Left ventricle myocardium superior (tissue), 1 donor: ENCODE results near the gene CFAP74. TPM values are rescaled to one million over a fixed set of nuclear protein-coding genes. Genes with fewer than 3 reads are reported as not detected.
"Not testable (repeated sequence)": the region's sequence is repeated elsewhere in the genome, so short reads cannot be mapped to it uniquely, and the experiment has no call there.

Experiments
- ATAC-seq: fragments of 200-7000 bp; cut with Tn5 transposase; one replicate; pipeline ENCODE4 v1.9.1; 2020; ENCODE audit warnings: mild to moderate bottlenecking, moderate library complexity
- DNase-seq: peaks from one replicate; pipeline ENCODE4 v3.0.0-alpha.2; 2020
- intact Hi-C: fragments of 100-400 bp; cut with micrococcal nuclease; formaldehyde crosslinking; loops from one replicate; pipeline ENCODE4 v1.11.0; 2022
- total RNA-seq: library from RNA; stranded (reverse); fragmentation: NEBNext Ultra II Directional; extraction: Animal tissue kit (Norgen Biotek cat#: 25700); gene quantifications from one replicate; pipeline ENCODE4 v1.2.1, GENCODE V29; 2021
- donor health status: DM: no; HTN: yes; CAD: no; lungs with severe emphysema.

Gene CFAP74
- total RNA-seq, 1 donor from 2014 or later: not detected

DNA sequence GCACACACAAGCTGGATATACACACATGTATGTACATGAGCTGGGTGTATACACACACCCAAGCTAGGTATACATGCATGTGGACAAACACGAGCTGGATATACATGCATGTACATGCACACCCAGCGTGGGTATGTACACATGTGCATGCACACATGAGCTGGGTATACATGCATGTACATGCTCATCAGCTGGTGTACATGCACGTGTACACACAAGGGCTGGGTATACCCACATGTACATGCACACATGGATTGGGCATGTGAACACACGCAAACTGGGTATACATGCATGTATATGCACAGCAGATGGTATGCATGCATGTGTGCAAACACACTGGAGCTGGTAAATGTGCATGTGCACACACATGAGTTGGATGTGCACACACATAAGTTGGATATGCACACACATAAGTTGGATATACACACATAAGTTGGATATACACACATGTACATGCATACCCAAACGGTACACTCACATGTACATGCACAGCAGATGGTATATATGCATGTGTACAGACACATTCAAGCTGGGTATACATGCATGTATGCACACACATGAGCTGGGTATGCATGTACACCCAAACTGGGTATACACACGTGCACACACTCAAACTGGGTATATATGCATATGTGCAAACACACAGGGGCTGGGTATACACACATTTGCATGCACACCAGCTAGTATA, 105.2 kb downstream of the CFAP74 start:
- ATAC-seq (no peak), DNase-seq (no peak)
- intact Hi-C loops: loop anchor here (10.0 kb wide), 1 partner anchor 124 kb away; the partner anchor contains the start of gene NADK

DNA sequence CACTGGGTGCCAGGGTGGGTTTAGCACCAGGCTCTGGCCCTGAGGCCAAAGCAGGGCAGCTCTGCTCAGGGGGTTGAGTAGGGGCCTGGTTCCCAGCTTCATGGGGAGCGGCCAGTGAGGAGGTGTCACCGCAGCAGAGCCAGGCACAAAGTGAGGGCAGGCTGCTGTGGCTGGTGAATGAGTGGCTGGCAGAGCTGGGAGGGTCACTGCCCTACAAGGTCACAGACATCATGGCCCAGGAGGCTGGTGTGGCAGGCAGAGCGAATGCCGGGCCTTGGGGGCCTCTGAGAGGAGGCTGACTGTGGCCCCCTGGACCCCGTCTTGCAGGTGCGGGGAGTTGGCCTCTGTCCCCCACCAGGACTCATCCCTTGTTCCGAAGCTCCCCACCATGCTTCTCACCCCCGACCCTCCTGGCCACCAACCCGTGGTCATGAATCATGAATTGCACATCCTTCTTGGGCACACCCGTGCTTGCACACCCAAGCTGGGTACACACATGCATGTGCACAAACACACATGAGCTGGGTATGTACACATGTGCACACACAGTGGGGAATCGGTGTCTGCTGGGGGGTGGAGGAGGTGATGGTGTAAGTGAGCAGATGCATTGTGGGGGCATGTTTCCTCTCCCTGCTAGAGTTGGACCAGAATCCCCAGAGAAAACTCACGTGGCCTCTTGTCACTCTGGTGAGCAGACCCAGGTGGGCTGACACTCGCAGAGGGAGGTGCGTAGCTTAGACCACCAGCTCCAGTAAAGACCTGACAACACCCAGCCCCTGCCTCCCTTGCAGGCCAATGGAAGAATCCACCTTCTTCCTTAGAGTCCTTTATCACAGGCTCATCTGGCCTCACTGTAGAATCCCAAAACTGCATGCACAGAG, 107.9 kb downstream of the CFAP74 start:
- ATAC-seq: no peak
- intact Hi-C loops: loop anchor here (10.0 kb wide), 1 partner anchor 121 kb away; the partner anchor contains the start of gene NADK
- no peak for DNase-seq

DNA sequence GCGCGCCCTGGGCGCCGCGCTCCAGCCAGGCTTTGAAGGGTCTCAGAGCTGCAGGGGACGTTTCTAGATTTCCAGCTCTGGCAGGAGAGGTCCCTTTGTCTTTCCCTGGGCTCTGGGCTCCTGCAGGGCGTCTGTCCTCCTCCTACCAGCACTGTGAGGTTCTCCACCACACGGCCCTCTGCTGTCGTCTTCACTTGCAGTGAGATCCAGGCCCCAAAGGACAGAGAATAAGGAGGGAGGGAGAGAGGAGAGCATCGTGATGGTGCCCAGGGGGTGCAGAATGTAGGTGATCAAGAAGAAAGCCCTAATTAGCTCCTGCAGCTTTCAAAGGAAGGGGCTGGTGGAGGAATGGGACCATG, 108.5 kb downstream of the CFAP74 start:
- intact Hi-C loops: loop anchor here (10.0 kb wide), 1 partner anchor 120 kb away; the partner anchor contains the start of gene NADK
- ATAC-seq (no peak), DNase-seq (no peak)

DNA sequence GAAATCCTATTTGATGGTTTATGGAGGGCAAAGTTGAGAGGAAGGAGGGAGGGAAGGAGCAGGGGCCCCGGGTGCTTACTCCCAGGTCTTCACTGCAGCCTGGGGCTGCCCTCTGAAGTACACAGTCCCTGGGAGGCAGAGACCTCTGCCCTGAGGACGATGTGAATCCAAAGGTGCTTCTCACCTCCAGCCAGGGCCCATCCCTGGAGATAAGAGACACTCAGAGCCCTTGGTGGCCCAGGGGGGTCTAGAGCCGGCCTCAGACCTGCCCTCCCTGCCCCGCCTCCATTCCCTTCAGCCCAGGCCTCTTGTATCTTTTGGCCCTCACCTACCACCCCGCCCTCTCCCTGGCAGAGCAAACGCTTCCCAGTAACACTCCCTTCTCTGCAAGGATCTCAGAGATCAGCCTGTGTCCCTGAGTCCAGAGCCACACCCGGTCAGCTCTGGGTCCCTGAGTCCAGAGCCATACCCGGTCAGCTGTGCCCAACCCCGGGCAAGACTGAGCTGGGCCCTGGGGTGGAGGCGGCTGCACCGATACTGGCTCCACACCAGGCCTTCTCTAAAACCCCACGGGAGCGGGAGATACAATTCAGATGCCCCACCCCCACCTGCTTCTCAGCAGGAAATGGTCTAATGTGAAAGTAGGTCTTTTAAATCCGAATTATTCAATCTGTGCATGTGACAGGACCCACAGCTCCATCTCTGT, 109.1 kb downstream of the CFAP74 start:
- peak; percentile 70 for DNase-seq
- intact Hi-C loops: loop anchor here (10.0 kb wide), 1 partner anchor 120 kb away; the partner anchor contains the start of gene NADK
- ATAC-seq: peak; percentile 36

DNA sequence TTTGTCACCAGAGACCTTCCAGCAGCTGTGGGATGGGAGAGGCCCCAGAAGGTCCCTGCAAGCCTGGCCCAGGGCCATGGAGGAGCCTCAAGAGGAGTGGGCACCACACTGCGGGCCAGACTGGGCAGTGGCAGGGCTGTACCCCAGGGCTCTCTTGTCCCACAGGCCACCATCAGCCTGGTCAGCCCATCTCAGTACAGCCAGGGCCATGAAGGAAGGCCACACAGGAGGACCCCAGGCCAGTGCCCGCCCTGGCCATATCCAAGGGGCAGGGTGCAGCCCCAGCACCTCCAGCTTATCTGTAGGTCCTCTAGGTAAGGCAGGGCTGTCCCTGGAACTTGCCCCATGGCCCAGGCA, 109.6 kb downstream of the CFAP74 start:
- no peak for DNase-seq
- intact Hi-C loops: loop anchor here (10.0 kb wide), 1 partner anchor 119 kb away; the partner anchor contains the start of gene NADK
- no peak for ATAC-seq

DNA sequence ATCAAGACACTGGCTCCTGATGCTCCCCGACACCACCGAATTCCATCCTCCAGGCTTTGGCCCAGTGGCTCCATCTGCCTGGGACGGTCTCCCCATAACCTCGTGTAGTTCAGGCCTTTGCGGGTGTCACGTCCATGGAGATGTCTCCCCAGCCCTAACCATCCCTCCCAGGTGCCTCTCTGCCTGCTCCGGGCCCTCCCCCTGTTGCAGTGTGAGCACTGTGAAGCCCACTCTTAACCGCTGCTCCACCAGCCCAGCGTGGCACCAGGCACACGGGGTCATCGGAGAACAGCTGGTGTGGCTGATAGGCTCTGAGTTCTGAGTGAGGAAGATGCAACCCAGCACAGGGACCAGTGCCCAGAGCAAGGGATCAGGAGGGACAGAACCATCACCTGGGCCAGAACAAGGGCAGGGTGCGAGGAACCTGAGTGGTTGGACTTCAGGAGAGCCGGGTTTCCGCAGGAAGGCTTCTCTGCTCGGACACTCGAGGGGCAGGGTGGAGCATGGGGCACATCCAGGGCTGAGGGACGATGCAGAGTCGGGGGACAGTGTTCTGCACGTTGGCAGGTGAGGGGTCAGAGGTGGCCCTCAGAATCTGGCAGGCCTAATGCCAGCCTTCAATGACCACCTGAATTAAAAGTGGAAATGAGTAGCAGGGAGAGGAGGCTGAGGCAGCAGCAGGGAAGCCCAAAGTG, 110.1 kb downstream of the CFAP74 start:
- intact Hi-C loops: loop anchor here (10.0 kb wide), 1 partner anchor 119 kb away; the partner anchor contains the start of gene NADK
- ATAC-seq (no peak), DNase-seq (no peak)

DNA sequence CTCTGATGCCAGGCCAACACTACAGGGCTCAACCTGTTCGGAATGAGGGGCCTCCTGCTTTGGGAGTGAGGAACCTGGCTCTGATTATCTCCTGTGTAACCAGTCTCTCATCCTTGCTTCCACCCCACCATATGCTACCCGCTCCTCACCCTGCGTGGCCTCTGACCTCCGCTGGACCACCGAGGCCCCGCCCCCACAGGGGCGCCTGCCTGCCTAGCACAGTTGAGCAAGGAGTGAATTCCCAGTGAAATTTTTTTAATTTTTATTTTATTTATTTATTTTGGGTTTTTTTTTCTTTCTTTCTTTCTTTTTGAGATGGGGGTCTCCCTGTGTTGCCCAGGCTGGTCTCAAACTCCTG, 110.8 kb downstream of the CFAP74 start:
- ATAC-seq: no peak
- intact Hi-C loops: loop anchor here (10.0 kb wide), 1 partner anchor 118 kb away; the partner anchor contains the start of gene NADK
- no peak for DNase-seq

DNA sequence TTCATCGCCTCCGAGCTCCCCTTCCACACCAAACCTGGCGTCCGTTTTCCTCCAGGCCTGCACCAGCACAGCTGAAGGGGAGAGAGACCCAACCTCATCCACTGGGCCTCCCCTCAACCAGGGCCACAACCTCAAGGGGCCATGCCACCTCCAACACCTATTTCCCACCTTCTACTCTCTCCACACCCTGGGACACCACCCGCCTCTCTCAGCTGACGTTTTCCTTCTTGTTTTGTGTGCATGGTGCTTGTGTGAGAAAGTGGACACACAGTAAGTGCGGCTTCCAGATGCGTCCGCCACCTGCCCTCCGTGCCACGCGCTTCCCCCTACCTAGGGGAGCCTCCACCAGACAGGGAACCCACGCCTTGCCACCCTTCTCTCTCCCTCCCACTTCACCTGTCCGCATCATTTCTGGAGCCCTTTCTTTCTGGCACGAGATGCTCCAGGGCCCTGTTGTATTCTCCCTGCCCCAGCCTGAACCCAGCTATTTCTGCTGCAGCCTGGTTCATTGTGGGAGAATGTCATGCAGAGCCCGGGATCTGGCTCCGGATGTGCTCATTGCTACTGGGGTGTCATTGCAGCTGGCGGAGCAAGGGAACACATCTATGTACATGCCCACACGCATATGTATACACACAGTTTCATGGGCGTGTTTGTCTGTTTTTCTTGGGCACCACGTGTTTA, 111.4 kb downstream of the CFAP74 start:
- ATAC-seq (no peak), DNase-seq (no peak)
- intact Hi-C loops: loop anchor here (10.0 kb wide), 1 partner anchor 117 kb away; the partner anchor contains the start of gene NADK

DNA sequence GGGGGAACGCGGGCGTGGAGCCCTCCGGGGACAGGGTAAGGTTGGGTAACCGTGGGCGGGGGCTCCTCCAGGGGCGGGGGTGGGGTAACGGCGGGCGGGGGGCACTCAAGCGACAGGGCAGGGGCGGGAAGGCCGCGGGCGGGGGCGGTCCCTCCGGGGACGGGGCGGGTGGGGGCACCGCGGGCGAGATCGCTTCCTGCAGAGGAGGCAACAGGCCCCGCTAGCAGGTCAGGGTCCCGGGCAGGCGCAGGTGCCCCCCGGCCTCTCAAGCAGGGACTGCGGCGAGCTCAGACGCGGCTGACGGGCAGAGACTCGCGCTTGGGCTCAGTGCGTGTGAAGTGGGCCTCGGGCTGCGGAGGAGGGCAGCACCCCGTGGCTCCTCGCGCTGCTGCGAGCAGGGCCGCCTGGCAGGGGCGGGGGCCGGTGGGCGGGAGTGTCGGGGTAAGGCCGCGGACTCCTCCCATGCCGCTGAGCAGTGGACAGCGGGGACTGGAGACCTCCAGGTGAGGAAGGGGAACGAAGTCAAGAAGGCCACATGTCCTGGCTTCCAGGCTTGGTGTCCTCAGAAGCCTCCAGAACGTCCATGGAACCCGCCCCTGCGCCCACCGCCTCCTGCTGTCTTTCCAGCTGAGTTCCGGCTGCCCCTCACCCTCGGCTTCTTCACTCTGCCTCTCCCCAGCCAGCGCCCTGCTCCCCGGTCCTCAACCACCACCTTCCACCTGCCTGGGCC, 112.1 kb downstream of the CFAP74 start:
- intact Hi-C loops: loop anchor here (10.0 kb wide), 1 partner anchor 117 kb away; the partner anchor contains the start of gene NADK
- ATAC-seq (peak; percentile 75), DNase-seq (peak; percentile 87)

DNA sequence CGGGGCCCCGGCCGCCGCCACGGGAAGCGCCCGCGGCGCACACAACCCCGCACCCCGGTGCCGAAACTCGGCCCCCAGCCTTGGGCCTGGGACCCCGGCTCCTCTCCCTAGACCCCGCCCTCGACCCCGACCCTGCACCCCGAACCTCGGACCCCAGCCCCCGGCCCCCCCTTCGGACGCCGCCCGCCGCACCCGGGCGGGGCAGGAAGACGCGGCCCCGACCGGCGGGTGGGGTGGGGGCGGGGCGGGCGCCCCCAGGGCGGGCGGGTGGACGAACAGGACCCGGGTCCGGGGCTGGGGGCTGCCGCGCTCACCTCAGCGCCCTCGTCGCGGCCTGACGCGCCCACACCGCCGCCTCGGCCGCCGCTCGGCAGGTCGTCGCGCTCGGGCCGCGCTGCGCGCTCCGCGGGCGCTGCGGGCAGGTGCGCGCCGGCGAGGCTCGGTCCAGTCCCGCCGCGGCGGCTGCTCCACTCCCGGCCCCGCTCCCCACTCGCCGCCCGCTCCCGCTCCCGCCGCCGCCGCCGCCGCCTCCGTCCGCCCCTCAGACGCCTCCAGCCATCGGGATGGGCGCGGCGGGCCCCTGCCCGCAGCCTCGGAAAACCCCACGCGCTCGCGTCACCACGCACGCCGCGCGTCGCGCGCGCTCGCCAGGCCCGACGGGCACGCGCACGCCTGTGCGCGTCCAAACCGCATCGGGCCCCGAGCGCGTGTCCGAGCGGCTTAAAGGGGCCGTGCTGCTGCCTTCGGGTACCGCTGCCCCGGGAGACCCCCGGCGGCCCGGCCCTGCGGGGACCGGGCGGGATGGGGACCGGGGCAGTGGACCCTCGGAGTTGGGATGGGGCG, 112.9 kb downstream of the CFAP74 start, which contains the start of gene GNB1:
Gene GNB1 (minus strand): TSS at position 582 of the 843 bp plus-strand sequence. CDS start 65,634 bp downstream, outside the sequence.
- intact Hi-C loops: loop anchor here (10.0 kb wide), 1 partner anchor 116 kb away; the partner anchor contains the start of gene NADK

DNA sequence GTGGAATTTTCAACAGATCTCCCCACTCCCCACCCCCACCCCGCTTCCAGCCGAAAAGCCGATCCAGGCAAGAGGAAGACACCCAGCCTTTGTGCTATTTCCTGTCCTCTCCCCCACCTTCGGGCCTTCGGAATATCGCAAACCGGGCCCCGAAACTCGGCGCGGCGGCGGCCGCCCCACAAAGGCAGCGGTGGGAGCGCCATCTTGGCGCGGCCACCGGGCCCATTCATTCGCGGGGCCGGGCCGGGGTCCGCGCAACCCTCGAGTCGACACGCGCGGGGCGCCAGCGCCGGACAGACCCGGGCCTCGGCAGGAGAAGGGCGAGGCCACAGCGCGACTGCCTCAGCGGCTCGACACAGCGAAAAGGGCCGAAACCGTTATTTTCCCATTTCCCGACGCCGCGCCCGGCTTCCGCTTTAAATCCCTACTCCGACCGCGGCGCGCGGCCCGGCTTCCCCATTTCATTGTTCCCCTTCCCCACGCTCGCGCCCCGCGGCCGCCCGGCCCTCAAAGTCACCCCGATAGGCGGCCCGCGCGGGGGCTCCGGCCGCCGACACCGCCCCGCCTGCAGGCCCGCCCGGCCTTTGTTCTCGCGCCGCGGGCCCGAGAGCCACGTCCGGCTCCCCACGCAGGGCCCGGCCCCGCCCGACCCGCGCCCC, 113.6 kb downstream of the CFAP74 start:
- peak; percentile 4 for ATAC-seq
- intact Hi-C loops: loop anchor here (10.0 kb wide), 2 partner anchors 55 to 115 kb away; partner anchors contain the start of gene NADK

More for the DNA sequence above, 112.9 kb downstream of the CFAP74 start, which contains the start of gene GNB1:
- DNase-seq (peak; percentile 95), ATAC-seq (peak; percentile 87)

DNA sequence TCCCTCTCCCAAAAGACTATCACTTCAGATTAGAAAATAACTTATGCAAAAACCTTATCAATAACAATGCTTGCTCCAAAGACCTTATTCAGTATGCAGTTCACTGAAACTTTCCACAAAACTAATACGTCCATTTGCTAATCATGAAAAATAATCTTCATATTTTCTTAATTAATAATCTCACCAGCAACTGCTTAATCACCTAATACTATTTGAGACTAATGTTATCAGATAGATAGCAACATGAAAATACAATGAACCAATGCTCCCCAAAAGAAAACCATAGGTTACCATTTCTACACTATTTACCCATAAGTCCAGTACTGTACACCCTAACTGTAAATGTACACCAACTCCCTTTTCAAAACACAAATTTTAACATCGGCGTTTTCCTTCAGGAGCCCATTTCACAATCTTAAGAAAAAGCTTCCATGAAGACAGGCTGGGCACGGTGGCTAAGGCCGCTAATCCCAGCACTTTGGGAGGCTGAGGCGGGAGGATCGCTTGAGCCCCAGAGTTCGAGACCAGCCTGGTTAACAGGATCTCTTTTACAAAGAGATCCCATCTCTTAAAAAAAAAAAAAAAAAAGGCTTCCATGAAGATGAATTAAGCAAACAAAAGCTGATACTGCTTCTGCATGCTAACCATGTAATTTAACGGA, 114.4 kb downstream of the CFAP74 start:
- intact Hi-C loops: loop anchor here (10.0 kb wide), 1 partner anchor 54 kb away; no protein-coding TSS in a partner anchor
- no peak for ATAC-seq
- no peak for DNase-seq

More for the DNA sequence above, 113.6 kb downstream of the CFAP74 start:
- peak; percentile 83 for DNase-seq

DNA sequence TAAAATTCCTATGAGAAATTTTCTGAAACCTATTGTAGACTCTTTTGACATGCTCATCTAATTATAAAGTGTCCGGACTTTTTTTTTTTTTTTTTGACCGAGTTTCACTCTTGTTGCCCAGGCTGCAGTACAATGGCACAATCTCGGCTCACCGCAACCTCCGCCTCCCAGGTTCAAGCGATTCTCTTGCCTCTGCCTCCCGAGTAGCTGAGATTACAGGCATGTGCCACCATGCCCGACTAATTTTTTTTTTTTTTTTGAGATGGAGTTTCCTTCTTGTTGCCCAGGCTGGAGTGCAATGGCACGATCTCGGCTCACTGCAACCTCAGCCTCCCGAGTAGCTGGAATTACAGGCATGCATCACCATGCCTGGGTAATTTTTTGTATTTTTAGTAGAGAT, 119.7 kb downstream of the CFAP74 start:
- DNase-seq, ATAC-seq: not testable (repeated sequence)
- intact Hi-C loops: loop anchor here (10.0 kb wide), 1 partner anchor 49 kb away; no protein-coding TSS in a partner anchor

DNA sequence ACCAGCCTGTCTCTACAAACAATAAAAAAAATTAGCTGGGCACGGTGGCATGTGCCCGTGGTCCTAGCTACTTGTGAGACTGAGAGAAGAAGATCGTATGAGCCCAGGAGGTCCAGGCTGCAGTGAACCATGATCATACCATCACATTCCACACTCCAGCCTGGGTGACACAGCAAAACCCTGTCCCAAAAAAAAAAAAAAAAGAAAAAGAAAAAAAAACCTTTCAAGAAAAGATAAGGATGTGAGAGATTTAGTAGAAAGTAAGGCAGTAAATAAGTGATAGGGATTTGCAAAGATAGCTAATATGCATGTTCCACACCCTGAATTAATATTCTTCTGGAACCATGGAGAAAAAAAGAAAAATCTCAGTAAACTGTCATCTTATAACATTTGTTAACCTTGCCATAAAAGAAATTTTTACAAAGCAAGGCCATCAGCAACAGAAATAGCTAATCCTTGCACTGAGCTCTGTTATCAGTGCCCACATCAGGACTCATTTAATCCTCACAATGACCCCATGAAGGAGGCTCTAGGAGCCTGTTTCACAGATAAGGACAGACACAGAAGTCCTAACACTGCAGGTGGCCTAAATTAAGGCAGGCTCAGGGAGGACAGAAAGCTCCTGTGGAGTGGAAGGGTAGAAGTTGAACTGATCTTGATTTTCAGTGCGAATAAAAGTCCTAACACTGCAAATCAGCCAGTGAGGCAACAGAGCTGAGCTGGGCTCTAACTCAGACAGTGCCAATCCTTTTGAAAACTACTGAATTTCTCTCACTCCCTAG, 120.3 kb downstream of the CFAP74 start:
- intact Hi-C loops: loop anchor here (10.0 kb wide), 1 partner anchor 48 kb away; no protein-coding TSS in a partner anchor
- ATAC-seq (peak; percentile 37), DNase-seq (no peak)
